HG03135 (cell line): ENCODE measurements around the gene TUT1.
A peak's percentile ranks its signal among the peaks of the same experiment; 100 is the strongest.
"Not testable (repeated sequence)": the region's sequence is repeated elsewhere in the genome, so short reads cannot be mapped to it uniquely, and the experiment has no call there.

Experiments
- ATAC-seq: cut with Tn5 transposase; IDR thresholded peaks from one replicate; pipeline ENCODE4 v1.9.1; 2021; ENCODE audit warnings: mild to moderate bottlenecking, moderate library complexity; ENCODE audit not compliant: unreplicated experiment

Gene TUT1

GRCh38 chr11:62578541-62578940 lies 12.8 kb downstream of the TUT1 start:
- no peak for ATAC-seq

- no peak for ATAC-seq
Measured at GRCh38 chr11:62577046-62577714, 14.1 kb downstream of the TUT1 start.

GRCh38 chr11:62575837-62576236 lies 15.5 kb downstream of the TUT1 start:
- ATAC-seq = no peak

GRCh38 chr11:62575156-62575555 lies 16.2 kb downstream of the TUT1 start:
- ATAC-seq = no peak

GRCh38 chr11:62574363-62575071 lies 16.8 kb downstream of the TUT1 start:
- ATAC-seq = peak; percentile 20

- ATAC-seq = peak; percentile 89
Measured at GRCh38 chr11:62573592-62574362, 17.5 kb downstream of the TUT1 start, which contains the start of gene EEF1G. EEF1G (minus strand) TSS chr11:62573891; CDS start chr11:62573842, 49 bp downstream.

GRCh38 chr11:62573006-62573591 lies 18.2 kb downstream of the TUT1 start:
- no peak for ATAC-seq

GRCh38 chr11:62572431-62572830 lies 18.9 kb downstream of the TUT1 start:
- no peak for ATAC-seq

GRCh38 chr11:62571493-62571892 lies 19.8 kb downstream of the TUT1 start:
- not testable (repeated sequence) for ATAC-seq

GRCh38 chr11:62570903-62571302 lies 20.4 kb downstream of the TUT1 start:
- ATAC-seq = not testable (repeated sequence)

- ATAC-seq = no peak
Measured at GRCh38 chr11:62569611-62570010, 21.7 kb downstream of the TUT1 start.

GRCh38 chr11:62567018-62567633 lies 24.2 kb downstream of the TUT1 start:
- ATAC-seq = no peak

- no peak for ATAC-seq
Measured at GRCh38 chr11:62566247-62566646, 25.1 kb downstream of the TUT1 start.

- ATAC-seq = no peak
Measured at GRCh38 chr11:62565100-62565802, 26.1 kb downstream of the TUT1 start.

- ATAC-seq = not testable (repeated sequence)
Measured at GRCh38 chr11:62561677-62562230, 29.6 kb downstream of the TUT1 start.

GRCh38 chr11:62560566-62561103 lies 30.7 kb downstream of the TUT1 start:
- no peak for ATAC-seq

- not testable (repeated sequence) for ATAC-seq
Measured at GRCh38 chr11:62559626-62560025, 31.7 kb downstream of the TUT1 start.

GRCh38 chr11:62559204-62559603 lies 32.1 kb downstream of the TUT1 start:
- no peak for ATAC-seq

- no peak for ATAC-seq
Measured at GRCh38 chr11:62558669-62559068, 32.7 kb downstream of the TUT1 start.
